Activated CD4-positive, alpha-beta T cell treated with anti-CD3 and anti-CD28 coated beads for 36 hours (primary cell): ENCODE measurements around the gene SPC24. TPM values are rescaled to one million over a fixed set of nuclear protein-coding genes. Genes with fewer than 3 reads are reported as not detected.
A peak's percentile ranks its signal among the peaks of the same experiment; 100 is the strongest.

Experiments used
- microRNA-seq: library from miRNA; unstranded; fragments of <30 nt; microRNA quantifications from one replicate; pipeline ENCODE4 v1.2.0, GENCODE V29; 2021; ENCODE audit warnings: borderline replicate concordance
- total RNA-seq, 2 experiments: library from RNA; stranded (reverse); gene quantifications; one replicate each; pipeline ENCODE4 v1.2.3, GENCODE V29; 2021

Gene SPC24
- total RNA-seq, 2 experiments from 2014 or later = 59.6 to 72.2 TPM

Small RNA genes within 50 kb of the gene (microRNA-seq; reads per million reads assigned to microRNA genes)
- gene MIR6886 = 6.0 reads per million, percentile 20 among the genes with 10 or more reads in this experiment

Other genes with a start within 250 kb of the SPC24 start
- gene YIPF2, start 227.1 kb downstream of the SPC24 start, total RNA-seq = 10 to 100 TPM; 15.8 to 21.3 TPM
- 10 to 100 TPM in 1 of 2 experiments, 1 to 10 TPM in 1; 8.6 to 15.5 TPM for gene TIMM29, start 227.0 kb downstream of the SPC24 start, total RNA-seq
- 100 to 1,000 TPM; 102 to 116 TPM for gene SMARCA4, start 194.8 kb downstream of the SPC24 start, total RNA-seq
- 10 to 100 TPM; 73.0 to 73.8 TPM for gene LDLR, start 66.3 kb downstream of the SPC24 start, total RNA-seq
- gene KANK2, start 41.8 kb upstream of the SPC24 start, total RNA-seq = 1 to 10 TPM in 1 of 2 experiments, under 1 TPM in 1; 0.91 to 1.2 TPM
- not detected for gene ANGPTL8, start 83.8 kb upstream of the SPC24 start, total RNA-seq
- gene DOCK6, start 106.7 kb upstream of the SPC24 start, total RNA-seq = 1 to 10 TPM; 2.8 to 4.6 TPM
- not detected for gene TSPAN16, start 140.4 kb upstream of the SPC24 start, total RNA-seq
- 1 to 10 TPM; 7.5 to 8.9 TPM for gene RAB3D, start 183.9 kb upstream of the SPC24 start, total RNA-seq
- 10 to 100 TPM; 28.0 to 32.6 TPM for gene TMEM205, start 190.5 kb upstream of the SPC24 start, total RNA-seq
- gene CCDC159, start 190.7 kb upstream of the SPC24 start, total RNA-seq = 10 to 100 TPM; 15.3 to 18.0 TPM
- 1 to 10 TPM; 2.1 to 2.2 TPM for gene PLPPR2, start 199.7 kb upstream of the SPC24 start, total RNA-seq
- 1 to 10 TPM; 1.5 to 1.7 TPM for gene SWSAP1, start 218.9 kb upstream of the SPC24 start, total RNA-seq
- gene EPOR, start 228.5 kb upstream of the SPC24 start, total RNA-seq = 1 to 10 TPM; 8.0 to 8.4 TPM